Chondrocyte (in vitro differentiated cells): Measurements from ENCODE around the gene PRDM15. TPM values are rescaled to one million over a fixed set of nuclear protein-coding genes. Genes with fewer than 3 reads are reported as not detected.

ENCODE experiments used
- DNase-seq: peaks from one replicate; pipeline ENCODE4 v3.0.0; 2021; ENCODE audit warnings: mixed read lengths, low spot score
- H3K27ac Mint-ChIP-seq: one replicate; pipeline ENCODE4 v1.8.0; 2021; ENCODE audit warnings: mild to moderate bottlenecking, moderate library complexity, mixed read lengths; ENCODE audit not compliant: unreplicated experiment
- H3K27me3 Mint-ChIP-seq: 2 replicates; pipeline ENCODE4 v1.8.0; 2021; ENCODE audit warnings: low read depth, mixed read lengths
- H3K36me3 Mint-ChIP-seq: 2 replicates; pipeline ENCODE4 v1.8.0; 2021; ENCODE audit warnings: low read depth, mixed read lengths
- H3K4me1 Mint-ChIP-seq: 2 replicates; pipeline ENCODE4 v1.8.0; 2021; ENCODE audit warnings: low read depth, mild to moderate bottlenecking, mixed read lengths
- H3K4me3 Mint-ChIP-seq: one replicate; pipeline ENCODE4 v1.8.0; 2021; ENCODE audit warnings: mild to moderate bottlenecking, moderate library complexity, mixed read lengths; ENCODE audit not compliant: unreplicated experiment
- H3K9me3 Mint-ChIP-seq: 2 replicates; pipeline ENCODE4 v1.8.0; 2021; ENCODE audit warnings: low read depth, mixed read lengths
- total RNA-seq: library from RNA; stranded (reverse); gene quantifications from 3 replicates; pipeline ENCODE4 v1.2.1, GENCODE V29; 2021
- TF ChIP-seq, protein P1 (sequence below): fragments of 200-600 bp; sonication (generic); IDR thresholded peaks from 2 replicates; pipeline ENCODE4 v1.5.0; 2021; ENCODE audit warnings: antibody characterized with exemption, mild to moderate bottlenecking, moderate library complexity

PRDM15 gene
- total RNA-seq, 1 donor from 2014 or later, result 4.9 TPM

DNA sequence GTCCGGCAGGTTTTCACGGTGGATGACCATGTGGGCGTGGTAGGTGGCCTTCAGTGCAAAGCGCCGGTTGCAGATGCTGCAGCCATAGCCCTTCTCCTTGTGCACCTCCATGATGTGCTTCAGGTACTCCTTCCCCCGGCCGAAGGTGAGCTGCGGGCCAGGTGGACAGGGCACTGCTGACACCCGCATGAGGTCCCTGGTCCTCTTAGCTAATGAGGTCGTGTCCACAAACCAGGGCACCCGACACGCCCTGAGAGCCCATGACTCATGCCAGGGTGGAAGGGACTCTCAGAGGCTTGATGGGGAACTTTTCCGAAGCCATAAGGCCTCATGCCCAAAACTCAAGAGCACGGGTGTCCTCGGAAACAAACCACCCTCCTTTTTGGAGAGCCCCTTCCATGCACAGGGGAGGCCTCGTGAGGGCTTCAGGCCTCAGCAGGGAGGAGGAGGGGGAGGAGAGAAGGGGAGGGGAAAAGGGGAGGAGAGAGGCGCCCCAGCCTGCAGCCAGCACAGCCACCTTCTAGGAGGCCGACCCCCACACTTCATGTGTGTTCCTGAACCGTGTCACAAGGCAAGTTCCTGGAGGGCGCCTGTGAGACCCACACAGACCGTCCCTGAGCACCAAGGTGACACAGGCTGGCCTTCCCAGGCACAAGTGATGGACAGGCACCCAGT is 57.9 kb downstream of the PRDM15 start:
- H3K4me3 Mint-ChIP-seq, result no peak overlapping the region

DNA sequence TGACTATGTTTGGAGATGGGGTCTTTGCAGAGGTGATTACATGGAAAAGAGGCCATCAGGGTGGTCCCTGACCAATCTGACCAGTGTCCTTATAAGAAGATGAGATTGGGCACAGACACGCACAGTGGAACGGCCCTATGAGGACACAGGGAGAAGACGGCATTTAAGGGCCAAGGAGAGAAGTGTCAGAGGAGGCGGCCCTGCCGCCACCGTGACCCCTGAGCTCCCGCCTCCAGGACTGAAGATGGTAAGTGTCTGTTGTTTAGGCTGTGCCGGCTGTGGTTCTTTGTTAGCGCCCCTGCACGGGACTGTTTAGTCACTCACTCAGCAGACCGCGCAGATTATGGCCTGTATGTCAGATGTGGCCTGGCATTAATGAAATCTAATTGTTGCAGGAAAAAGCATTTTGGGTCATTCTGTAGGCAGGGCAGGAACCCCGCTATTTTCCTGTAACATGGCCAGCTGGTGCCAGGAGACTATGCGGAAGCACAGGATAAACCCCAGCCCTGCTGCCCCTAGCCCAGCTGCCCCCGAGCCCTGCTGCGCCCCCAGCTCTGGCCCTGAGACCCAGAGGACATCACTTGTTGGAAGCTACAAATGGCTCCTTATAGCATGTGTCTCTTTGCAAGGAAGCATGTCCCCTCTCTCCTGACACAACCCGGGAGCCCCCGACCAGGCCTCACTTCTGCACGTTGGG is 58.6 kb downstream of the PRDM15 start:
- no peak for DNase-seq
- Mint-ChIP-seq H3K27ac (no peak overlapping the region), H3K36me3 (peaks cover 11% of the 10 kb centered on the region), H3K27me3 (no peaks in the 10 kb centered on the region), H3K4me1 (peaks cover 12% of the 10 kb centered on the region), H3K4me3 (no peak overlapping the region), H3K9me3 (no peaks in the 10 kb centered on the region)
- TF ChIP-seq, protein P1, sequence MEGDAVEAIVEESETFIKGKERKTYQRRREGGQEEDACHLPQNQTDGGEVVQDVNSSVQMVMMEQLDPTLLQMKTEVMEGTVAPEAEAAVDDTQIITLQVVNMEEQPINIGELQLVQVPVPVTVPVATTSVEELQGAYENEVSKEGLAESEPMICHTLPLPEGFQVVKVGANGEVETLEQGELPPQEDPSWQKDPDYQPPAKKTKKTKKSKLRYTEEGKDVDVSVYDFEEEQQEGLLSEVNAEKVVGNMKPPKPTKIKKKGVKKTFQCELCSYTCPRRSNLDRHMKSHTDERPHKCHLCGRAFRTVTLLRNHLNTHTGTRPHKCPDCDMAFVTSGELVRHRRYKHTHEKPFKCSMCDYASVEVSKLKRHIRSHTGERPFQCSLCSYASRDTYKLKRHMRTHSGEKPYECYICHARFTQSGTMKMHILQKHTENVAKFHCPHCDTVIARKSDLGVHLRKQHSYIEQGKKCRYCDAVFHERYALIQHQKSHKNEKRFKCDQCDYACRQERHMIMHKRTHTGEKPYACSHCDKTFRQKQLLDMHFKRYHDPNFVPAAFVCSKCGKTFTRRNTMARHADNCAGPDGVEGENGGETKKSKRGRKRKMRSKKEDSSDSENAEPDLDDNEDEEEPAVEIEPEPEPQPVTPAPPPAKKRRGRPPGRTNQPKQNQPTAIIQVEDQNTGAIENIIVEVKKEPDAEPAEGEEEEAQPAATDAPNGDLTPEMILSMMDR, result no peak

More for the DNA sequence above, 57.9 kb downstream of the PRDM15 start:
- H3K9me3 Mint-ChIP-seq, result no peaks in the 10 kb centered on the region
- no peak for DNase-seq
- no peaks in the 10 kb centered on the region for H3K27me3 Mint-ChIP-seq
- TF ChIP-seq, protein P1, result no peak
- H3K4me1 Mint-ChIP-seq, result peaks cover 12% of the 10 kb centered on the region
- H3K27ac Mint-ChIP-seq, result no peak overlapping the region
- H3K36me3 Mint-ChIP-seq, result peaks cover 14% of the 10 kb centered on the region

DNA sequence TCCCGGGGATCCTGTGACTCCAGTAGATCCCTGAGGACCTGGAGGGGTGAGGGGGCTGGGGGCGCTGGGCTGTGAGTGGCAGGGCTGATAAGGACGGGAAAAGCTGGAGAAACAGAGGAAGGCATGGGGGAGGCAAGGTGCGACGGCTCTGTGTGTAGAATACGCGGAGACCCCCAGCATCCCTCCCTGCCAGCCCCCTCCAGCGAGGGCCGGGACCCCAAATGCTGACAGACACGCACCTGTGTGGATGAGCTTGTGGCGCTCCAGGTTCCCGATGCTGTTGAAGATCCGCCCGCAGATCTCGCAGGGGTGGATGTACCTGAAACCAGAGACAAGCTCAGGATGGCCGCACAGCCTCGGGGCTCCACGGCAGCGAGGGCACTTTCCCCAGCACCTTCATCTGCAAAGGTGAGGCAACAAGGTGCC is 59.3 kb downstream of the PRDM15 start:
- H3K4me3 Mint-ChIP-seq, result no peak overlapping the region
- no peak overlapping the region for H3K27ac Mint-ChIP-seq
- H3K27me3 Mint-ChIP-seq, result no peaks in the 10 kb centered on the region
- peaks cover 10% of the 10 kb centered on the region for H3K36me3 Mint-ChIP-seq
- H3K9me3 Mint-ChIP-seq, result no peaks in the 10 kb centered on the region
- peaks cover 12% of the 10 kb centered on the region for H3K4me1 Mint-ChIP-seq
- no peak for DNase-seq
- TF ChIP-seq, protein P1, result no peak

DNA sequence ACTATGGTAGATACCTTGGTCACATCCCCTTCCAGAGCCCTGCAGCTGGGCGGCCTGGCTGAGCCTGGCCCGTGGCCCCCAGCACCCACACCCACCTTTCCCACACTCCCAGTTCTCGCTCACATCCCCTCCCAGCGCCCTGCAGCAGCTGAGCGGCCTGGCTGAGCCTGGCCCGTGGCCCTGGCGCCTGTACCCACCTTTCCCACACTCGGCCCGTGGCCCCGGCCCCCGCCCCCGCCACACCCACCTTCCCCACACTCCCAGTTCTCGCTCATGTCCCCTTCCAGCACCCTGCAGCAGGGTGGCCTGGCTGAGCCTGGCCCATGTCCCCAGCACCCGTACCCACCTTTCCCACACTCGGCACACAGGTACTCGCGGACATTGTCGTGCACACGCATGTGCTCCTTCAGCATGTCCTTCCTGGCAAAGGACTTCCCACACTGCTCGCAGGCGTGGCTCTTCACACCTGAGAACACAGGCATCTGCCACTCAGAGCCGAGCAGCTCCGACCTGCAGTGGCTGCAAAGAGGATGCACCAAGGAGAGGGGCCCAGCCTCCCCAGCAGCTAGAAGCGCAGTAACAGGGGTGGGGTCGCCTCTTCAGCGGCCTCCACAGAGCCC is 59.8 kb downstream of the PRDM15 start:
- H3K9me3 Mint-ChIP-seq, result no peaks in the 10 kb centered on the region
- H3K27me3 Mint-ChIP-seq, result no peaks in the 10 kb centered on the region
- H3K4me1 Mint-ChIP-seq, result peaks cover 12% of the 10 kb centered on the region
- H3K36me3 Mint-ChIP-seq, result peaks cover 10% of the 10 kb centered on the region
- no peak for DNase-seq
- no peak overlapping the region for H3K4me3 Mint-ChIP-seq
- TF ChIP-seq, protein P1, result no peak
- H3K27ac Mint-ChIP-seq, result no peak overlapping the region
